HG03139 (cell line): ENCODE data around the gene GALNT11.
"Not testable (repeated sequence)": the region's sequence is repeated elsewhere in the genome, so short reads cannot be mapped to it uniquely, and the experiment has no call there.

Experiments used
- ATAC-seq: cut with Tn5 transposase; IDR thresholded peaks from one replicate; pipeline ENCODE4 v1.9.1; 2021; ENCODE audit not compliant: unreplicated experiment

The GALNT11 gene

GRCh38 chr7:152025077-152025936, at the start of gene GALNT11:
TSS of gene GALNT11 (plus strand) at chr7:152025674. CDS start at chr7:152094228, 68,554 bp downstream.
- ATAC-seq, result peak; percentile 97

DNA sequence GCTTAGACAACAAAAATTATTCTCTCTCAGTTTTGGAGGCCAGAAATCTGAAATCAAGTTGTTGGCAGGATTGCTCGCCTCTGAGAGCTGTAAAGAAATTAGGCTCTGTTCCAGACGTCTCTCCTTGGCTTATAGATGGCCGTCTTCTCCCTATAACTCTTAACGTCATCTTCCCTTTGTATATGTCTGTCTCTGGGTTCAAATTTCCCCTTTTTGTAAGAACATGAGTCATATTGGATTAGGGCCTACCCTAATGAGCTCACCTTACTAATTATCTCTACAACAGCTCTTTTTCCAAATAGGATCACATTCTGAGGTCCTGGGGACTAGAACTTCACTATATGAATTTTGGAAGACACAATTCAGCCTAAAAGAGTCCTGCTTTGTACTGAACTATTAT, 46.9 kb upstream of the GALNT11 start:
- ATAC-seq, result no peak

DNA sequence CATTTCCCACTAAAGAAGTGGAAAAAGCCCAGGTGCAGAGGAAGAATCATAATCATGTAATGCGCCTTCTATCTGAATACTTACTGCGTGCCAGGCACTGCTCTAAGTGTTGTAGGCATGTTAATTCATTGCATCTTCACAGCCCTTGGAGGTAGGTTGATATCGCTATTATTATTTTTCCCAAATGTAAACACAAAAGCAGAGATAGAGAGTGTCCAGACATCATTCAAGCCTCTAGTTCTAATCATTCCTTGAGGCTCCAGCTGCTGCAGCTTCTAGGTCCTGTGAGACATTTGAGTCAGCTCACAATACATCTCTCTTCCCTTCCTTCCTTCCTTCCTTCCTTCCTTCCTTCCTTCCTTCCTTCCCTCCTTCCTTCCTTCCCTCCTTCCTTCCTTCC, 44.3 kb upstream of the GALNT11 start:
- ATAC-seq, result no peak

DNA sequence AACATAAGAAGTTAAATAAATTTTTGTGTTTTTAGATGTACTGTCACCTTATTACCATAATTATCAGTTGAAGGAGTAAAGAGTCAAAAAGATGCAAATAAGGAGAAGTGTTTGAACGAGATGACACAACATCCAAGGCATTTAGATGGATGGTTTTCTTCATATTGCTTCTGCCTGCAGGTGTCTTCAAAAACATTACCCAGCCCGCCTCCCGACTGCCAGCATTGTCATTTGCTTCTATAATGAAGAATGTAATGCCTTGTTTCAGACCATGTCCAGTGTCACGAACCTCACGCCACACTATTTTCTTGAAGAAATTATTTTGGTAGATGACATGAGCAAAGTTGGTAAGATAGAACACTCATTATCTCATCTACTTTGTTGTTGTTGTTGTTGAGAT, 42.7 kb upstream of the GALNT11 start:
- no peak for ATAC-seq

DNA sequence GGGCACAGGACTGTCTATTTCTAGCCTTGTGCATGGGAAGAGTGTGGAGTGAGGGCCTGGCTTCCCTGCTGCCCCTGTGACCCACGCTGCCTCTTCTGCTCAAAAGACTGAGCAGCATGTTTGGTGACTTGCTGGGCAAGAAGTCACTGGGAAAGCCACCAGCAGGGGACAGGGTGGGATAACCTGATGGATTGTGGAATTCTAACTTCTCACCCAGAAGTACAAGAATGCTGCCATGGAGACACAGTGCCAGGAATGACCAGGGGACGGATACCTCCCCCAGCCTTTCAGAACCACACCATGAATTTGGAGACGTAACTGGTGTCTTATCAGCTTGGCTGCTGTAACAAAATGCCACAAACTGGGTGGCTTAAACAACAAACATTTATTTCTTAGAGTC, 40.9 kb upstream of the GALNT11 start:
- no peak for ATAC-seq

GRCh38 chr7:151987748-151988529, 37.5 kb upstream of the GALNT11 start:
- ATAC-seq, result no peak

DNA sequence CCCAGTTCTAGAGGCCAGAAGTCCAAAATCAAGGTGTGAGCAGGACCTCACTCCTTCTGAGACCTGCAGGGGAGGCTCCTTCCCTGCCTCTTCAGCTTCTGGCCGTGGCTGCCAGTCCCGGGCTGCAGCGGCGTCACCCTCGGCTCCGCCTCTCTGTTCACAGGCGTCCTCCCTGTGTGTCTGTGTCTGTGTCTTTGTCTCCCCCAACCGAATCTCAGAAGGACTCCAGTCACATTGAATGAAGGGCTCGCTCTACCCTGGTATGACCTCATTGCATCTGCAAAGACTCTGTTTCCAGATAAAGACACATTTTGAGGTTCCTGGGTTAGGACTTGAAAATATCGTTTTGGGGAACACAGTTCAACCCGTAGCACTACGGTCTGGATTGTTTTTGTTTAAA, 33.1 kb upstream of the GALNT11 start:
- no peak for ATAC-seq

DNA sequence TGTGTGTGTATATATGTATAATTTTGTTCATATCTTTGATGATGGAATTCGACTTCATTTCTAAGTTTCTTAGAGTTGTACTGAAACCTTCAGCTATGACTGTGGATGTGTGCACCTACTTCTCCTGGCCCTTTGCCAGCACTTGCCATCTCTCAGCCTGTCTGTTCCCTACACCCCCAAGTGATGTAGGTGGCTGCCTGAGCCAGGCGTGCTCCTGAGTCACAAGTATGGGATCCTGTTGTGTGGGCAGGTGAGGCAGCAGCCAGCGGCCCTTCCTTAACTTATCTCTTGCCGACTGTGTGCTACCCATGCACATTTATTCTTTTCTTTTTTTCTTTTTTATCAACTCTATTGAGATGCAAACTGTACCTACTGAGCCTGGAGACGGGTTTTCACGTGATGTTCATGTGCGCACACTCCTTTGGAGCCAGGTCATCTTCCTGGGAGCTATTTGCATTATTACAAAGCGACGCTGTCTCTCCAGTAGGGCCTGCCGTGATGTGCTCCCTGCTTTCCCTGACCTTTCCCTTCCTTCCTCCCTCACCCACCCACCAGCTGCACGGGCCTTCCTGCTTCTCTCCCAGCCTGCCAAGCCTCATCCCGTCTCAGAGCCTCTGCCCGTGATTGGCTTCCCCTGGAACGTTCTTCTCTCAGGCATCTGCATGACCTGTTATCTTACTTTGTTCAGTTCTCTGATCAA, 31.3 kb upstream of the GALNT11 start:
- no peak for ATAC-seq

GRCh38 chr7:151999424-152000090, 25.9 kb upstream of the GALNT11 start:
- no peak for ATAC-seq

- no peak for ATAC-seq
These were observed 25.3 kb upstream of the GALNT11 start for GRCh38 chr7:152000191-152000590.

- no peak for ATAC-seq
These were observed 19.1 kb upstream of the GALNT11 start for GRCh38 chr7:152006336-152006735.

- ATAC-seq, result no peak
These were observed 13.6 kb upstream of the GALNT11 start for GRCh38 chr7:152011860-152012259.

DNA sequence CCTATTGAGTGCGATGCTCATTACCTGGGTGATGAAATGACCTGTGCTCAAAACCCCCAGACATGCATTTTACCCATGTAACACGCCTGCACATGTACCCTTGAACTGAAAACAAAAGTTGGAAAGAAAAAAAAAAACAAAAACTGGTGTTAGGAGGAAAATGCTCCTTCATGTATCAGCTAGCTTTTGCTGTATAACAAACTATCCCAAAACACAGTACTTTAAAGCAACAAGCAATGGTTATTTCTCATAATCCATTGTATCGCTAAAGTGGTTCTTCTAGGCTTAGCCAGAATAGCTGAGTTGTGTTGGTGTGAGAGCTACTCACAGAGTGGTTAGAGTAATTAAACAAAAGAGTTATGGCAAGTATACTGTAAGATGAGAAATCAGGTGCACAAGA, 12.2 kb upstream of the GALNT11 start:
- no peak for ATAC-seq

GRCh38 chr7:152013974-152014373, 11.5 kb upstream of the GALNT11 start:
- no peak for ATAC-seq

GRCh38 chr7:152014722-152015121, 10.8 kb upstream of the GALNT11 start:
- no peak for ATAC-seq

DNA sequence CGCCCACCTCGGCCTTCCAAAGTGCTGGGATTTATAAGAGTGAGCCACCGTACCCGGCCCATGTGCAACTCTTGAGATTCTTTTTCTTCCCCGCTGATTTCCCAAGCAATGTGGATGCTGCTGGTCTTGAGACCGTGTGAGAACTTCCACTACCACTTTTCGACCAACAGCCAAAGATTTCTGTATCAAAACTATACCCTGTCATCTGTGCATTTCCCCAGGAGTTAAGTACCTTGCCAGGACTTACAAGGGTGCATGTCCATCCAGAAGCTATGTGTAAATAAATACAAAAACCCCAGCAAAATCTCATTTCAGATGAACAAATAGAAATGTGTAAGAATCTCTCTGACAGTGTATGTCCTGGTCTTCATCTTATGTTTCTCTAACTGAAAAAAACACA, 9.9 kb upstream of the GALNT11 start:
- ATAC-seq, result no peak

DNA sequence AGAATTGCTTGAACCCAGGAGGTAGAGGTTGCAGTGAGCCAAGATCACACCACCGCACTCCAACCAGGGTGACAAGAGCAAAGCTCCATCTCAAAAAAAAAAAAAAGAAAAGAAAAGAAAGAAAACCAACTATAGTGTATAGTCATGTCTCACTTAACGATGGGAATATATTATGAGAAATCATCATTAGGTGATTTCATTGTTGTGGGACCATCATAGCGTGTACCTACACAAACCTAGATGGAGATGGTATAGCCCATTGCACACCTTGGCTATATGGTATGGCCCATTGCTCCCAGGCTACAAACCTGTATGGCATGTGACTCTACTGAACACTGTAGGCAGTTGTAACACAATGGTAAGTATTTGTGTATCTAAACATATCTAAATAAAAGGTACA, 8.5 kb upstream of the GALNT11 start:
- ATAC-seq, result no peak

- not testable (repeated sequence) for ATAC-seq
These were observed 7.8 kb upstream of the GALNT11 start for GRCh38 chr7:152017683-152018082.

DNA sequence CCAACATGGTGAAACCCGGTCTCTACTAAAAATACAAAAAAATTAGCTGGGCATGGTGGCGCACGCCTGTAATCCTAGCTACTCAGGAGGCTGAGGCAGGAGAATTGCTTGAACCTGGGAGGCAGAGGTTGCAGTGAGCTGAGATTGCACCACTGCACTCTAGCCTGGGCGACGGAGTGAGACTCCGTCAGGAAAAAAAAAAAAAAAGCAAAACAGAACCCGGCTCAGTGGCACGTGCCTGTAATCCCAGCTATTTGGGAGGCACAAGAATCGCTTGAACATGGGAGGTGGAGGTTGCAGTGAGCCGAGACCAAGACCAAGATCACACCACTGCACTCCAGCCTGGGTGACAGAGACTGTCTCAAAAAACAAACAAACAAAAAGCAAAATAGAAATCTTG, 3.7 kb upstream of the GALNT11 start:
- ATAC-seq, result not testable (repeated sequence)

DNA sequence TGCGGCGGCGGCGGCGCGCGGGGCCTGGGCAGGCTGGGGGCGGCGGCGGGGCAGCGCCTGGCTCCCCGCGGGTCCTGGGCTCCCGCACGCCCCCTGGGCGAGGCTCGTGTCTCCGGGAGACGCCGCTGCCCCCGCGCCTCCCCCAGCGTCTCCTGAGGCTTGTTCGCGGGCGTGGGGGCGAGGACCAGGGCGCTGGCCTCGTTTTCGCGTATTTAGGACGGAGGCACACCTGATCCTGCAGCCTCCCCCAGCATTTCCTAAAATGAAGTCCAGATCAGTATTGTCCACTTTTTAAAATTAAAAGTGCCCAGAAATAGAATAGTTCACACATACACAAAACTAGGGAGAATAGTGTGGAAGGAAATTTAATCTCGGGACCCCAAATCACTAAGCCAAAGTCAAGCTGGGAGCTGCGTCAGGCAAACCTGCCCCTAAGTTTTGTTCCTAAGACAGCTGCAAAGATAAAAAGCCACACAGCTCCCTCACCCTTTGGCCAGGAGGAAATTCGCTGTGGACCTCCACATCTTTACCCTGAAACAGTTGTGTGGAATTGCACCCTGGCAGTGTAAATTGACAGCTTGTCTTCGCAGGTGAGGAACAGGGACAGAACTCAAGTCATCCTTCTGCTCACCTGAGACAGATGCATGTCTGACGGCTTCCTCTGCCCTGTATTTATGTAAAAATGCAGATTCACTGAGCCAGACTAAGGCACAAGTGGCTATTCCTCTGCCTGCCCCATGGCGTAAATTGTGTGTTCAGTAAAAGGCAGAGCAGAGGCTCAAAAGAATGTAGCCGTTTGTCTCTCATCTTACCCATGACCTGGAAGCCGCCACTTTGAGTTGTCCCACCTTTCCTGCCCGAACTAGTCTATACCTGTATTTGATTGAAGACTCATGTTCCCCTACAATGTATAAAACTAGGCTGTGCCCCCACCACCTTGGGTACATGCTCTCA, 740 bp downstream of the GALNT11 start:
- no peak for ATAC-seq
